ENCODE measurements around the gene PI16.

PI16 gene

DNA sequence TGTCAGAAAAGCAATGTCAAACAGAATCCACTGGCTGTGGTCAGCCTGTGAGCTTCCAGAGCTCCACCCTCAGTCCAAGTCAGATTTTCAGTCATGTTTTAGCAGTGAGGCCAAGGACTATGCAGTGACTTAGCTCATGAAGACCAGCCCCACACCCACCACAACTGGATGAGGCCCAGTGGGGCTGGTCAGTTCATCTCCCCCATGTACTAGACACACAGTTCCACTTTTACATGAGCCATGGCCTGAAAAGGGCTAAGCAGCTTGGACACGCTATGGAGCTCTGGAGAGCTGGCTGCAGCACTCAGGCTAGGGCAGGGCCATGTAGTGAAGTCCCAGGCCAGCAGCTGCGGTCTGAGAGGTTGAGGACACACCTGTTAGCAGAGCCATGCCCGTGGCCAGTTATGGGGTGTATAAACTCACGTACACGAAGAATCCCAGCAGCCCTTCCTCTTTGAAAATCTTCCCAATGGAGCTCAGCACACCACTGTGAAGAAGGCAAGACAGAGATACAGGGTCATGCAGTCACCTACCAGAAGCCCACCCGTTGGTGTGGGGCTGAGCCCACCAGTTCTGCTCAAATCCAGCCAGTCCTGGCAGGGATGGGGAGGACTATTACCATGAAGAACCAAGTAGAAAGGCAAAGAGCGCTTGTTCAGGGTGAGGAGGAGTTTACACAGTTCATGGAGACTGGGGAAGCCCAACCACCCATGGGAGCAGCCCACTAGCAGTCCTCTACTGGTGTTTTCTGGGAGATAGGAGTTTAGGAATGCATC is 20.9 kb downstream of the PI16 start:
- H3K9ac ChIP-seq (ENCODE audit: low read length) = no peak overlapping the region
- H3K36me3 ChIP-seq (ENCODE audit: control insufficient read depth in 1 of 2, insufficient read depth in 2 of 2, low read length in 2 of 2) = peaks cover 65 to 82% of the 10 kb centered on the region in 2 experiments
- H4K12ac ChIP-seq (ENCODE audit: low read depth, low read length) = no peak overlapping the region
- H3K79me2 ChIP-seq (ENCODE audit: control insufficient read depth, insufficient read depth, low read length, poor library complexity) = no peaks in the 10 kb centered on the region
- peaks cover 5 to 11% of the 10 kb centered on the region in 2 experiments for H3K4me1 ChIP-seq (ENCODE audit: control insufficient read depth in 1 of 2, insufficient read depth in 2 of 2, low read length in 2 of 2)
- no peak overlapping the region for H3K23ac ChIP-seq (ENCODE audit: low read length)
- no peak overlapping the region for H3K4me2 ChIP-seq (ENCODE audit: low read length)
- DNase-seq = no peak
- no peak overlapping the region for H3K27ac ChIP-seq (ENCODE audit: low read depth, low read length)
- H2AK5ac ChIP-seq (ENCODE audit: low read length) = no peak overlapping the region
- H2AFZ ChIP-seq (ENCODE audit: insufficient read depth, low read length, poor library complexity) = no peak overlapping the region
- no peak overlapping the region for H4K8ac ChIP-seq (ENCODE audit: low read depth, low read length)
- no peak overlapping the region for H2BK120ac ChIP-seq (ENCODE audit: insufficient read depth, low read length, poor library complexity)
- H3K27me3 ChIP-seq (ENCODE audit: insufficient read depth, low read length) = no peaks in the 10 kb centered on the region
- no peak overlapping the region for H3K18ac ChIP-seq (ENCODE audit: low read length)
- H3K79me1 ChIP-seq (ENCODE audit: low read length) = no peaks in the 10 kb centered on the region
- no peak overlapping the region for H3K14ac ChIP-seq (ENCODE audit: low read length)
- no peak overlapping the region for H4K91ac ChIP-seq (ENCODE audit: low read depth, low read length)
- H3K9me3 ChIP-seq (ENCODE audit: insufficient read depth, low read depth, low read length) = no peaks in the 10 kb centered on the region
- H3K4ac ChIP-seq (ENCODE audit: low read depth, low read length) = no peak overlapping the region
- no peak overlapping the region for H2BK12ac ChIP-seq (ENCODE audit: low read length)
- H3K4me3 ChIP-seq (ENCODE audit: low read depth, low read length) = no peak overlapping the region
- no CpG with 5 or more reads among the region's 7 CpGs for WGBS (ENCODE audit: extremely low coverage, insufficient coverage, insufficient read length)
- no peak overlapping the region for H2BK5ac ChIP-seq (ENCODE audit: low read depth, low read length, poor library complexity)

- no peak overlapping the region for H3K18ac ChIP-seq (ENCODE audit: low read length)
- no peaks in the 10 kb centered on the region for H3K79me1 ChIP-seq (ENCODE audit: low read length)
- WGBS (ENCODE audit: extremely low coverage, insufficient coverage, insufficient read length) = no CpG with 5 or more reads among the region's 4 CpGs
- no peak overlapping the region for H2BK120ac ChIP-seq (ENCODE audit: insufficient read depth, low read length, poor library complexity)
- no peaks in the 10 kb centered on the region for H3K9me3 ChIP-seq (ENCODE audit: insufficient read depth, low read depth, low read length)
- no peak overlapping the region for H2BK12ac ChIP-seq (ENCODE audit: low read length)
- H3K79me2 ChIP-seq (ENCODE audit: control insufficient read depth, insufficient read depth, low read length, poor library complexity) = no peaks in the 10 kb centered on the region
- H3K36me3 ChIP-seq (ENCODE audit: control insufficient read depth in 1 of 2, insufficient read depth in 2 of 2, low read length in 2 of 2) = peaks cover 60 to 77% of the 10 kb centered on the region in 2 experiments
- H4K91ac ChIP-seq (ENCODE audit: low read depth, low read length) = no peak overlapping the region
- no peak overlapping the region for H3K4me2 ChIP-seq (ENCODE audit: low read length)
- no peak overlapping the region for H3K4ac ChIP-seq (ENCODE audit: low read depth, low read length)
- H2AK5ac ChIP-seq (ENCODE audit: low read length) = no peak overlapping the region
- no peak overlapping the region for H3K23ac ChIP-seq (ENCODE audit: low read length)
- no peak overlapping the region for H3K4me3 ChIP-seq (ENCODE audit: low read depth, low read length)
- peaks cover 5 to 11% of the 10 kb centered on the region in 2 experiments for H3K4me1 ChIP-seq (ENCODE audit: control insufficient read depth in 1 of 2, insufficient read depth in 2 of 2, low read length in 2 of 2)
- no peaks in the 10 kb centered on the region for H3K27me3 ChIP-seq (ENCODE audit: insufficient read depth, low read length)
- no peak overlapping the region for H3K9ac ChIP-seq (ENCODE audit: low read length)
- H2BK5ac ChIP-seq (ENCODE audit: low read depth, low read length, poor library complexity) = no peak overlapping the region
- H4K12ac ChIP-seq (ENCODE audit: low read depth, low read length) = no peak overlapping the region
- no peak for DNase-seq
- H3K14ac ChIP-seq (ENCODE audit: low read length) = no peak overlapping the region
- no peak overlapping the region for H4K8ac ChIP-seq (ENCODE audit: low read depth, low read length)
- no peak overlapping the region for H3K27ac ChIP-seq (ENCODE audit: low read depth, low read length)
- no peak overlapping the region for H2AFZ ChIP-seq (ENCODE audit: insufficient read depth, low read length, poor library complexity)
Measured at GRCh38 chr6:36976007-36976264, 21.4 kb downstream of the PI16 start.

- no peak overlapping the region for H3K18ac ChIP-seq (ENCODE audit: low read length)
- H2AFZ ChIP-seq (ENCODE audit: insufficient read depth, low read length, poor library complexity) = no peak overlapping the region
- no peak overlapping the region for H3K4me3 ChIP-seq (ENCODE audit: low read depth, low read length)
- H3K79me1 ChIP-seq (ENCODE audit: low read length) = no peaks in the 10 kb centered on the region
- no peak overlapping the region for H4K8ac ChIP-seq (ENCODE audit: low read depth, low read length)
- H4K91ac ChIP-seq (ENCODE audit: low read depth, low read length) = no peak overlapping the region
- H3K79me2 ChIP-seq (ENCODE audit: control insufficient read depth, insufficient read depth, low read length, poor library complexity) = peaks cover 3% of the 10 kb centered on the region
- H2BK120ac ChIP-seq (ENCODE audit: insufficient read depth, low read length, poor library complexity) = no peak overlapping the region
- no peak overlapping the region for H2BK12ac ChIP-seq (ENCODE audit: low read length)
- no peak overlapping the region for H3K23ac ChIP-seq (ENCODE audit: low read length)
- no peak for DNase-seq
- no peak overlapping the region for H4K12ac ChIP-seq (ENCODE audit: low read depth, low read length)
- peaks cover 5 to 8% of the 10 kb centered on the region in 2 experiments for H3K4me1 ChIP-seq (ENCODE audit: control insufficient read depth in 1 of 2, insufficient read depth in 2 of 2, low read length in 2 of 2)
- no peak overlapping the region for H3K14ac ChIP-seq (ENCODE audit: low read length)
- H3K27me3 ChIP-seq (ENCODE audit: insufficient read depth, low read length) = no peaks in the 10 kb centered on the region
- H3K4ac ChIP-seq (ENCODE audit: low read depth, low read length) = no peak overlapping the region
- no peaks in the 10 kb centered on the region for H3K9me3 ChIP-seq (ENCODE audit: insufficient read depth, low read depth, low read length)
- no peak overlapping the region for H3K4me2 ChIP-seq (ENCODE audit: low read length)
- H2BK5ac ChIP-seq (ENCODE audit: low read depth, low read length, poor library complexity) = no peak overlapping the region
- peaks cover 57 to 74% of the 10 kb centered on the region in 2 experiments for H3K36me3 ChIP-seq (ENCODE audit: control insufficient read depth in 1 of 2, insufficient read depth in 2 of 2, low read length in 2 of 2)
- peak overlapping the region; percentile 26 for H3K9ac ChIP-seq (ENCODE audit: low read length)
- no CpG with 5 or more reads among the region's 7 CpGs for WGBS (ENCODE audit: extremely low coverage, insufficient coverage, insufficient read length)
- no peak overlapping the region for H3K27ac ChIP-seq (ENCODE audit: low read depth, low read length)
- H2AK5ac ChIP-seq (ENCODE audit: low read length) = no peak overlapping the region
Measured at GRCh38 chr6:36976509-36976908, 22.0 kb downstream of the PI16 start.

- WGBS (ENCODE audit: extremely low coverage, insufficient coverage, insufficient read length) = no CpG with 5 or more reads among the region's 6 CpGs
- peaks cover 4% of the 10 kb centered on the region for H3K79me2 ChIP-seq (ENCODE audit: control insufficient read depth, insufficient read depth, low read length, poor library complexity)
Measured at GRCh38 chr6:36976931-36977330, 22.4 kb downstream of the PI16 start.

More at GRCh38 chr6:36976931-36977330, 22.4 kb downstream of the PI16 start:
- Histone ChIP-seq H3K9ac (ENCODE audit: low read length) (no peak overlapping the region), H3K27me3 (ENCODE audit: insufficient read depth, low read length) (no peaks in the 10 kb centered on the region), H3K4me3 (ENCODE audit: low read depth, low read length) (no peak overlapping the region), H3K36me3 (ENCODE audit: control insufficient read depth in 1 of 2, insufficient read depth in 2 of 2, low read length in 2 of 2) (peaks cover 57 to 70% of the 10 kb centered on the region in 2 experiments), H4K91ac (ENCODE audit: low read depth, low read length) (no peak overlapping the region), H3K27ac (ENCODE audit: low read depth, low read length) (no peak overlapping the region), H3K18ac (ENCODE audit: low read length) (no peak overlapping the region), H3K4me1 (ENCODE audit: control insufficient read depth in 1 of 2, insufficient read depth in 2 of 2, low read length in 2 of 2) (peaks cover 5% of the 10 kb centered on the region in 2 experiments), H2BK5ac (ENCODE audit: low read depth, low read length, poor library complexity) (no peak overlapping the region), H2AFZ (ENCODE audit: insufficient read depth, low read length, poor library complexity) (no peak overlapping the region), H4K12ac (ENCODE audit: low read depth, low read length) (no peak overlapping the region), H3K4me2 (ENCODE audit: low read length) (no peak overlapping the region), H3K14ac (ENCODE audit: low read length) (no peak overlapping the region), H2BK120ac (ENCODE audit: insufficient read depth, low read length, poor library complexity) (no peak overlapping the region), H2BK12ac (ENCODE audit: low read length) (no peak overlapping the region), H3K79me1 (ENCODE audit: low read length) (no peaks in the 10 kb centered on the region), H3K4ac (ENCODE audit: low read depth, low read length) (no peak overlapping the region), H4K8ac (ENCODE audit: low read depth, low read length) (no peak overlapping the region), H3K9me3 (ENCODE audit: insufficient read depth, low read depth, low read length) (no peaks in the 10 kb centered on the region), H2AK5ac (ENCODE audit: low read length) (no peak overlapping the region), H3K23ac (ENCODE audit: low read length) (no peak overlapping the region)
- DNase-seq = no peak
